ENCODE data around the gene DOCK1.

The DOCK1 gene

DNA sequence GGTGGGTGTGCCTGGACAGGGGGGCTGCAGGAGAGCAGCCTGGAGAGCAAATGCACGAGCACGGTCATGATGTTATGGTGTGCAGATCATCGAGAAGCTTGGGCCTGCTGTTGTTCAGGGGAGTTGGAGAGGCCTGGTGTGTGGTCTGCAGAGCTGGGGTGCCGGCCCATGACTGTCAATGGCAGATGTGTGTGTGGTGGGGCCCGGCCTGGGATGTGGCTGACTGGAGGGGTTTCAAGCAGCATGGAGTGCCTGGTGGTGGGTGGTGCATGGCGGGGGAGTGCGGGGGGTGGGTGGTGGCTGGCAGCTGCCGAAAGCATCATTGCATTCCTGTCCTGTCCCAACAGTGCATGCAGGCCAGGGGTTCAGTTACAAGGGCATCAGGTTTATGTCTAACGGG, 122.6 kb downstream of the DOCK1 start:
- no peak for DNase-seq (ENCODE audit: insufficient read length, low spot score)
- no peak for FAIRE-seq

DNA sequence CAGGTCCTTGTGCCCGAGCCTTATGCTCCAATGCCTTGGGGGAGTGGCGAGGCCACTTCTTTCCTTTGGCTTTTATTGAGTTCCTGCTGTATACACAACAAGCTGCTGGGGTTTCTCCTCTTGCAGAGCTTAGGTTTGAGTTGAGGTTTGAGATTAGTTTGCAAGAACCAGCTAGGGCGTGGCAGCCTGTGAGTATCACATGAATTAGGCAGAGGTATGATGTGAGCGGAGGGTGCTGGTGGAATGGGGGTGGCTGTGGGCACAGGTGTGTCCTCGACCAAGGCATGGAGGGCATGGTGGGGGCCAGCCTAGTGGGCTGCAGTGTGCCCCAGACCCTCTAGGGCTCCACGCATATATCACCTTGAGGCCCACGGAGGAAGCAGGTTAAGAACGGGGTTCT, 123.3 kb downstream of the DOCK1 start:
- DNase-seq (ENCODE audit: insufficient read length, low spot score) = no peak
- FAIRE-seq = no peak

DNA sequence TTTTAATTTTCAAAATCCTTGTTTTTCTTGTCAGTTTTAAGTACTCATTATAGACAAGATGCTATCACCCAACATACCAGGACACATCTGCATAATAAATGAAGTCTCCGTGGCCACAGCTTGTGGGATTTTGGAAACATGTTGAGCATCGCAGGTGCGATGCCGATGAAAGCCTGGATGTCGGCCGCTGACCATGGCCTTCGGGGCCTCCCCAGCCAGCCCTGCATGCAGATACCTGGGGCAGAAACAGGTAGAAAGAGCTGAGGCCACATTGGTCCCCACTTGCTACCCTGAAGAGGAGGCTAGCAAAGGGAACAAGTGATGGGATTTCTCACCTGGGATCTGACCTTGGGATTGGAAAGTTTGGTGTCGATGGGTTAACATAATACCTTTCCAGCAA, 123.8 kb downstream of the DOCK1 start:
- FAIRE-seq = no peak
- DNase-seq (ENCODE audit: insufficient read length, low spot score) = no peak

DNA sequence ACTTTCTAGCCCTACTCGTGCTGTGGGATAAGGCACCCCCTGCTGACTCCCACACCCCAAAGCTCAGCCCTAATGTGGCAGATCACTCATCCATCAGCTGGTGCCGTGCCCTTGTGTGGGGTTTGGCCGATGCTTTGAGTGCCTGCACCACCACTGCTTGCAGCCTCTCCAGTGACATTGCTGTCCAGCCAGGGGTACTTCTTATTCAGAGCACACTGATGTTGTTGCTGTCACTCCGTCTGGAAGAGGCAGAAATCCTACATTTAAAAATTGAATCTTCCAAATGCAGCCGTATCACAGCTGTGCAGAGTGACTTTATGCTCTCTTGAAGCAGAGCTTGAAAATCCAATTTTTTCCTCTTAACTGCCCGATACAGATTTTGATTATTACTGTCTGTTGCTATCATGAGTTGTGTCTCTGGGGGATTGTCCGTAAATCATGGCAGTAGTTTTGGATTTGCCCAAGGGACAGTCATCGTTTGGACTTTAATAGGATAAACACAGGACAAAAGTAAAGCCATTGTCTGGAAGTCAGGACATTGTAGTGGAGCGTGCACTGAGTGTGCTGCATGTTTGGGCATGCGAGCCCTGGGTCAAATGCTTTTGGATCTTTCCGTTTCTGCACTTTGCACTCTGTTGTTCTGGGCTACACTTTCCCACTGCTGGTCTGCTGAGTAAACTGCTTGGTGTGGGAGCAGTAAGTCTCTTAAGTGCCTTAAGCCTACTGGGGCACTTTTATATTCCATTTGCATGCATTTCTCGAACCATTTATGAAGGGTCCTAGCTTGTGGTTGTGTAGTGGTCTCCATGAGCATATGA, 128.2 kb downstream of the DOCK1 start:
- DNase-seq (ENCODE audit: insufficient read length, low spot score) (no peak), FAIRE-seq (no peak)

DNA sequence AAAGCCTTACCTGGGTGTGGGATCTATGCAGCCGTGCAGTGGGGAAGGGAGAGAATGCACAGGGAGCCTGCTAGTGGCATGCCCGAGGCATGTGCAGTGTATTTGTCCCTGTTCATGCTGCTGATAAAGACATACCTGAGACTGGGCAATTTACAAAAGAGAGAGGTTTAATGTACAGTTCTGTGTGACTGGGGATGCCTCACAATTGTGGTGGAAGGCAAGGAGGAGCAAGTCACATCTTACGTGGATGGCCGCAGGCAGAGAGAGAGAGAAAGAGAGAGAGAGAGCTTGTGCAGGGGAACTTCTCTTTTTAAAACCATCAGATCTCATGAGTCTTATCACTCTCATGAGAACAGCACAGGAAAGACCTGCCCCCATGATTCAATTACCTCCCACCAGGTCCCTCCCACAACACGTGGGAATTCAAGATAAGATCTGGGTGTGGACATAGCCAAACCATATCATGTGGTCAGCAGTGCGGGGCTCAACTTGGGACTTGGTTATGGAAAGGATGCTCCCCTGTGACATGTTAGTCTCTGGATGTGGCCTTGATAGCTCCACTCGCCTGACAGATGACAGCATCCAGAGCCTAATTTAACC, 128.9 kb downstream of the DOCK1 start:
- no peak for FAIRE-seq
- DNase-seq (ENCODE audit: insufficient read length, low spot score) = no peak

DNA sequence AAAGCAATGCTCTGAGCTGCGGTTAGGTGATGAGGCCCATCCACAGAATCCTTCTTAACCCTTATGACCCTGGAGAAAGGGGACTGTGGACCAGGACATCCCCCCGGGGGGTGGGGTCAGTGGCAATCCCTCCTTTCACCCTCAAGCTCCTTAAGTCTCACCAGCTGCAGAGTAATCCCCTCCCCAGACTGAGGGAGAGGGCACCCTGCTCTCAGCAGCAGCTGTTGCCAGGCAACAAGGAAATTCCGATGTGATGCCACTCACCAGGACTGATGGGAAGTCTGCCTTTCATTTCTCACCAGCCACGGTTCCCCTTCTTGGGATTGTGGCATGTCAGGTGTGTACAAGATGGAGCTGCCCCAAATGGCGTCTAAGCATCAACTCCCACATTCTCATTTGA, 129.6 kb downstream of the DOCK1 start:
- no peak for FAIRE-seq
- DNase-seq (ENCODE audit: insufficient read length, low spot score) = no peak

DNA sequence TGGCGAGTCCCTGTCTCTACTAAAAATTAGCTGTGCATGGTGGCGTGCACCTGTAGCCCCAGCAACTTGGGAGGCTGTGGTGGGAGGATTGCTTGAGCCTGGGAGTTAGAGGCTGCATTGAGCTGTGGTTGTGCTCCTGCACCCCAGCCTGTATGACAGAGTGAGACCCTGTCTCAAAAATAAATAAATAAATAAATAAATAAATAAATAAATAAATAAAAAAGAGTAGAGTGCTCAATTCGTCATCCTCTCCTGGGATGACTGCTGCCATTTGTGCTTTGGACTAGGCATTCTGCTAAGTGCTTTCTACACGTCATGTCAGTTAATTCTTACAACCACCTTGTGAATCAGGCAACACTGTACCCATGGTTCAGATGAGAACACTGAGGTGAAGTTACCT, 130.6 kb downstream of the DOCK1 start:
- DNase-seq (ENCODE audit: insufficient read length, low spot score) = no peak
- FAIRE-seq = no peak

DNA sequence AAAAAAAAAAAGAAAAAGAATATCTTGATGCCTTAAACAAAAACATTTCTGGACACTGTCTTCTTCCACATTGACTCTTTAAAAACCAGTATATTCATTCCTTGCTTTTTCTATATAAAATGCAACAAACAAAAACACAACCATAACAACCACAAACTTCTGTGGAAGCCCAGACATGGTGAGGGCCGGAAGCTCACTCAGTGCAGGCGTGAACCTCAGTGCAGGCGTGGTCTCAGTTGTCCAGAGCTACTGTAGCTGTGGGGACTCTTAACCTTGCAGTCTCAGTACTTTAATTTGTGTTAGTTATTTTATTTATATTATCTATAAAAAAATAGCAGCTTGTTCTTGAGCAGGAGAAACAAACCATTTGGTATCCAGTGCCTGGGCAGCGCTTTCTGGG, 131.8 kb downstream of the DOCK1 start:
- FAIRE-seq (no peak), DNase-seq (ENCODE audit: insufficient read length, low spot score) (no peak)

DNA sequence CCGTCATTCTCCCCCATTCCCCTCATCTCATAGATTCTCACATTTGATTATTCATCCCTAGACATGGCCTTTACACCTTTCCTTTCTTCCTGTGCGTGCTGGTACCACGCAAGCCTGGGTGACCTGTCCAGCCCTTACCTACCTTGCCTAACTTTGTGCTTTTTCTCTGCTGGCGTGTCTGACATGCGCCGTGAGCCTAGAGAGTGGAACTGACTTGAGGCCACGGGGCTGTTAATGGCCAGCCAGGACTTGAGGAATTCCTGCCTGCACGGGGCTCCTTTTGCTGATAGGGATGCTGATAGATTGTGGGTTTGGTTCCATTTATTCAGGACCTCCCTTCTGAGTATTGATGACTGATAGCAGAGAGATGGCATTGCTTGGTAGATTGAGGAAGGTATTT, 134.2 kb downstream of the DOCK1 start:
- FAIRE-seq (no peak), DNase-seq (ENCODE audit: insufficient read length, low spot score) (no peak)

DNA sequence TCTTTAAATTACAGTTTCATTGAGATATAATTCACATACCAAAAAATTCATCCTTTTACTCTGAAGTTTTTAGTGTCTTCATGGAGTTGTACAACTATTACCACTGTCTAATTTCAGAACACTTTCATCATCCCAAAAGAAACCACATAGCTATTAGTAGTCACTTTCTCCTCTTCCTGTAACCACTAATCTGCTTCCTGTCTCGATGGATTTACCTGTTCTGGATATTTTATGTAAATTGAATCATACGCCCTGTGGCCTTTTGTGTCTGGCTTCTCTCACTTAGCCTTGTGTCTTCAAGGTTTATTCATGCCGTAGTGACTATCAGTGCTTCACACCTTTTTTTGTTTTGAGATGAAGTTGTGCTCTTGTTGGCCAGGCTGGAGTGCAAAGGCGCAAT, 135.5 kb downstream of the DOCK1 start:
- no peak for FAIRE-seq
- DNase-seq (ENCODE audit: insufficient read length, low spot score) = no peak

DNA sequence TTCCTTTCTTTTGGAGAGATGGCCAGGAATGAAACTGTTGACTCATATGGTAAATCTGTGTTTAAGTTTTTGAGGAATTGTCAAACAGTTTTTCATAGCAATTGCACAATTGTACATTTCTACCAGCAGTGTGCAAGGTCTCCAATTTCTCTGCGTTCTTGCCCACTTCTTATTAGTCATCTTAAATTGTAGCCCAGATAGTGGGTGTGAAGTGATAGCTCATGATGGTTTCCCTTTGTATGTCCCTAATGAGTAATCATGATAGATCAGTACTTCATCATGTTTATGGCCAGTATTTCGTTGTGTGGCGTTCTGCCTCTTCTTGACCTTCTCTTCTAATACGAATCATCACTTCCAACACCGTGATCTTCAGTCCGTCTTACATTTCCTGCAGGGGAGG, 136.3 kb downstream of the DOCK1 start:
- peak; percentile 7 for DNase-seq (ENCODE audit: insufficient read length, low spot score)
- no peak for FAIRE-seq

DNA sequence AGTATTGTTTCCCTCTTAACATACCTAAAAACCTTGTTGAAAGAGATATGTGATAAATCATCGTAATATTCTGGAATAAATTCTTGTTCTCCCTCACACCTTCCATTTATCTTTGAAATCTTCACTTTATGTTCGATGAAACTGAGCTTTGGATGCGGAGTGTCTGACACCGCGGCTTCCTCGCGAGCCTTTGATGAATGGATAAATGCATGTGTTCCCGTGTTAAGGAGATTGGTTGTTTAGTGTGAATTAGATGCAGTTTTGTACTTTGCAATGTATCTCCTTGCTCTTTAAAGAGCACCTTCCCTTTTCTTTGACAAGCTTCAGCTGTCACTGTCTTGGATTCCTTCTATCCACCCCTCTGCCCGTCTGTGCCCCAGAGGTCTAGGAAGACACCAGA, 138.1 kb downstream of the DOCK1 start:
- no peak for DNase-seq (ENCODE audit: insufficient read length, low spot score)
- FAIRE-seq = no peak

DNA sequence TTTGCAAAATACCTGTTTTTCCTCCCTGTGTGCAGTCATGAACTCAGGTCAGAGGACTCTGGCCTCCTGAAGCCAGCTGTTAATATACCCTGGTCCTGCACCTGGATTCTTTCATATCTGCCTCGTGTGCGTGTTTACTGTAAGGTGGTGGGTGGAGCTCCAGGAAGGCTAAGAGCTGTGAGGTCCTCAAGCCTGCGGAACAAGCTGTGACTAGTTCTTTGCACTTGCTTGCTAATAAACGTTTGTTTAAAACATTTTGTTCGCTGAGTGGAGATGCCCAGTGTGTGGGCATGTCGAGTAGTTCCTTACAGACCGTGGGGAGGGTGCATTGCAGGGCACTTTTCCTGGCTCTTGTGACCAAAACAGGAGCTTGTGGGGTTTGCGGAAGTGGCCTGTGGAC, 139.0 kb downstream of the DOCK1 start:
- DNase-seq (ENCODE audit: insufficient read length, low spot score) (no peak), FAIRE-seq (no peak)

DNA sequence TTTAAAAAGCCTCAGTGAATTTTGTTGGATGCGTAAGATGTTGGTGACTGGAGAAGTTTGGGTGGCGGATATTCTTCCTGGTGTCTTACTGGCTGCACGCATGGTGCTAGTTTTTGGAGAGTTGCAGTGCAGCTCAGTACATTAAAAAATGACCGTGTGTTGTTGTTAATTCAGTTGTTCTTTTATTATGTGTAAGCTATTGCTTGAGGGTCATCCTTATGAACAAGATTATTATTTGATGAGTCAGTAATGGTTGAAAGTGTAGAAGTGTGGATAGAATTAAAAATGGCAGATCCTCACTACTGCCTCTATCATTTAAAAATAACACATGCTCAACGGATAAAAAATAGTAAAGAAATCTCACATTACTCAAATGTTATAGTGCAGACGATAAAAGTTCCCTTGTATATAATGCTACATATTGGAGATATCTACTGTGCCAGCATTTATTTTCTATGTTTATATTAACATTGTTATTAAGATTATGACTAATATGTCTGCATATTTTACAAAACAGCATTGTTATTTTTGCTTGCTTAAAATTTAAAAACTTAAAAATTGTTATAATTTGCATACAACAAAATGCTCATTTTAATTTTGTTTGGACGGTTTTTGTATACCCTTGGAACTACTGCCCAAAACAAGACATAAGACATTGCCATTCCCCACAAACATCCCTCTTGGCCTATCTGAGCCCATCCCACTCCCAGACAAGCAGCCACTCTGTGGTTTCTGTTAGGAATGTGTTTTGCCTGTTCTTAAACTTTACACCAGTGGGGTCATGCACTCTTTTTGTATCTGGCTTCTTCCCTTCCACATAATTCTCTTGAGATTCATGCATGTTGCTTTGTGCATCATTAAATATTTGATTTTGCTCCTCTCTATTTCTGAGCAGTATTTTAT, 142.0 kb downstream of the DOCK1 start:
- DNase-seq (ENCODE audit: insufficient read length, low spot score) (no peak), FAIRE-seq (no peak)

DNA sequence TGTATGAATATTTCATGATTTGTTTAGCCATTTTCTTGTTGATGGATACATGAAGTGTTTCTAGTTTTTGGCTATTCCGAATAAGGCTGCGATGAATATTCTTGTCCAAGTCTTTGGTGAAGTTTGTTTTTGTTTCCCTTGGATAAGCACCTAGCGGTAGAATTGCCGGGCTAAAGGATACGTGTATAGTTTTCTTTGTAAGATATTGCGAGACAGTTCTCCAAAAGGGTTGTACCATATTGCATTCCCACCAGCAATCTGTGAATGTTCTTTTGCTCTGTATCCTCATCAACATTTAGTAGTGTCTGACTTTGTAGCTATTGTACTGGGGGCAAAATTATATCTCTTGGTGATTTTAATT, 142.6 kb downstream of the DOCK1 start:
- no peak for FAIRE-seq
- no peak for DNase-seq (ENCODE audit: insufficient read length, low spot score)

DNA sequence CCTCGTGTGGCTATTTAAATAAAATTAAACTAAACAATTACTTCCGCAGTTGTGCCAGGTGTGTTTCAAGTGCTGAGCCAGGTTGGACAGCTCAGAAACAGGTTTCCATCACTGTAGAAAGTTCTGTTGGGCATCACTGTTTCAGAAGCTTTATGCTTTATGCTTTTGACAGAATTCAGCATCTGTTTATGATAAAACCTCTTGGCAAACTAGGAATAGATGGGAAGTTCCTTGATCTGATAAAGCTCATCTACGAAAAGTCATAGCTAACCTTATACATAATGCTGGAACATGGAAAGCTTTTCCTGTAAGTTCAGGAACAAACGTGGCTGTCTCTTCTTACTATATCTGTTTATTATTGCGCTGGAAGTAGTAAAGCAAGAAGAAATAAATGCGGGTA, 143.4 kb downstream of the DOCK1 start:
- FAIRE-seq (no peak), DNase-seq (ENCODE audit: insufficient read length, low spot score) (no peak)

DNA sequence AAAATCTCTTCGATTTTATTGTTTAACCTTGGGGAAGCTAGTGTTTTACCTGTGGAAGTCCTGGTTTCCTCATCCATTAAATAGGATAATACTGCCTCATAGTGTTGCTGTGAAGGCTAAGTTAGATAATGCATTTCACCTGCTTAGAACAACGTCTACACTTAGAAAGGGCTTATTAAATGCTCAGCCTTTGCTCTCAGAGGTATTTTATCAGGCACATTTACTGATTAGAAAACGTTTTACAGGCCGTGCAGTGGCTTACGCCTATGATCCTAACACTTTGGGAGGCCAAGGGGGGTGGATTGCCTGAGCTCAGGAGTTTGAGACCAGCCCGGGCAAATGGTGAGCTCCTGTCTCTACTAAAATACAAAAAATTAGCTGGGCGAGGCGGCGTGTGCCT, 146.8 kb downstream of the DOCK1 start:
- FAIRE-seq (no peak), DNase-seq (ENCODE audit: insufficient read length, low spot score) (no peak)

DNA sequence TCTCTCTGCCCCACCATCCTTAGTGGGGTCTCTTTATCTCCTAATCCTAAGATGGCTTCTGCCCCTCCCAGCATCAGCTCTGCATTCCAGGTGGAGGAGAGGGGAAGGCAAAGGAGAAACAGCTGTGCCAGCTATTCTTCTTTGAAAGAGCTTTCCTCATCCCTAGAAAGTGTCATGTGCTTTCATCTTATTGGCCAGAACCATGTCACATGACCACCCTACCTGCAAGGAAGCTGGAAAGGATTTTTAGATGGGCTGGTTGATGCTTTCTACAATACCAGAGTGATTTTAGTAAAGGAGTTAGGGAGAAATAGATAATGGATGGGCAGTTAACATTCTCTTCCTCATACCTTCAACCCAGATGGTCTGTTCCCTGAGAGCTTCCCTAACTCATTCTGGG, 150.0 kb downstream of the DOCK1 start:
- DNase-seq (ENCODE audit: insufficient read length, low spot score) = no peak
- no peak for FAIRE-seq

DNA sequence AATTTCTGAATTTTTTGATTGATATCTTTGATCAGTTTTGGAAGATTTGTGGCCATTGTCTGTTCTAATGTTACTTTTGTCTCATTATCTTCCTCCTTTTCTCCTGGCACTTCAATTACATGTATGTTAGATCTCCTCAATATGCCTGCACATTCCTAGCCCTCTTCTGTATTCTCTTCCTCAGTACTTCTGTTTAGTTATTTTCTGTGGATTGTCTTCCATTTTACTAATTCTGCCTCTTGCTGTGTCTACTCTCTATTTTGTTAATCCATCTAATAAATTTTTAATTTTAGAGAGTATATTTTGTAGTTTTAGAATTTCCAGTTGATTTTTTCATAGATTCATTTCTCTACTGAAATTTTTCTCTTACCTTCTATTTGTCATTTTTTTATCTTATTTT, 154.1 kb downstream of the DOCK1 start:
- DNase-seq (ENCODE audit: insufficient read length, low spot score) = no peak
- no peak for FAIRE-seq

DNA sequence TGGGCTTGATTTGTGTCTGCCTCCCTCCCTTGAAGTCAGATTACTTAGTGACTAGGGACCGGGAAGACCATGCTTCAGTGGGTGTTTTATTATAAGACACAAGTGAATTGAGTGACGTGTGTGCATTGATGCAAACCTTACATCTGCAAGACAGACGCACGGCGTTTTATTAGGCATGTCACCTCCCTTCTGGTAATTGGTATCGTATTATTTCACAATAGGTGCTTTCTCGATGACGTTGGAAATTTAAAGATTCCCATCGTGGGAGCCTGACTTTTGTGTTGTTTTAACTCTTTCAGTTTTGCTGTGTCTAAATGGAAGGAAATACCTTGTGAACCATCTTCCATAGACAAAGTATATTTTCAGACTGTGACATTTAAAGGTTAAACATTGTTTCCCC, 158.5 kb downstream of the DOCK1 start:
- no peak for FAIRE-seq
- no peak for DNase-seq (ENCODE audit: insufficient read length, low spot score)

DNA sequence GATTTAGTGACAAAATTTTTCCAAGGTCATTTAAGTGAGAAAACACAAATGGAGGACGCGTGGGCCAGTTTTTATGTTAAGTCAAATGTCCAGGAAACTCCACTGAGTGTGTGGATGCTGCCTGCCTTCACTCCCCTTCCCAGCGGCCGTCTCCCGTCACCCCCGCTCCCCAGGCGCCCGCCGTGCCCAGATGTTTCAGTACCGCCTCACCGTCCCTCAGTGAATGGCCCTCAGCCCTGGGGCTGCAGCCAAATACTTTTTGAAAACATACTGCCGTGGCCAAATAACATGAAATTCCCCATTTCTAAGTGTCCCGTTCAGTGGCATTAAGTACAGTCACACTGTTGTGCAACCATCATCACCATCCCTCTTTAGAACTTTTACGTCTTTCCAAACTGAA, 159.2 kb downstream of the DOCK1 start:
- FAIRE-seq = no peak
- DNase-seq (ENCODE audit: insufficient read length, low spot score) = no peak

All from HTR-8/SVneo (cell line).